ENCODE measurements around the gene ZNF835. TPM values are rescaled to one million over a fixed set of nuclear protein-coding genes. Genes with fewer than 3 reads are reported as not detected.

Gene ZNF835
- polyA plus RNA-seq, 5 donors: 2.5 to 5.1 (median 4.2) TPM

GRCh38 chr19:56664511-56664910, 7.0 kb downstream of the ZNF835 start:
- DNase-seq: no peak

GRCh38 chr19:56663931-56664500, 7.5 kb downstream of the ZNF835 start:
- DNase-seq: no peak

- DNase-seq: no peak
These were observed 10.3 kb downstream of the ZNF835 start for GRCh38 chr19:56661248-56661647.

- DNase-seq: no peak
These were observed 11.0 kb downstream of the ZNF835 start for GRCh38 chr19:56660381-56661107.

- no peak for DNase-seq
These were observed 17.4 kb downstream of the ZNF835 start for GRCh38 chr19:56654151-56654550.

- no peak for DNase-seq
These were observed 28.0 kb downstream of the ZNF835 start for GRCh38 chr19:56643460-56643955.

- no peak for DNase-seq
These were observed 28.7 kb downstream of the ZNF835 start, which contains the start of gene SMIM17 for GRCh38 chr19:56642711-56643459. SMIM17 (plus strand) TSS chr19:56643159; CDS start chr19:56645668, 2,509 bp downstream.

GRCh38 chr19:56639217-56639616, 32.3 kb downstream of the ZNF835 start:
- no peak for DNase-seq

- peak; percentile 76 to 79 for DNase-seq
These were observed 33.5 kb downstream of the ZNF835 start for GRCh38 chr19:56637976-56638555.

- no peak for DNase-seq
These were observed 38.5 kb downstream of the ZNF835 start for GRCh38 chr19:56633021-56633420.

- no peak for DNase-seq
These were observed 45.8 kb downstream of the ZNF835 start for GRCh38 chr19:56625708-56626107.

GRCh38 chr19:56623006-56623405, 48.6 kb downstream of the ZNF835 start:
- DNase-seq: no peak

GRCh38 chr19:56622374-56622773, 49.2 kb downstream of the ZNF835 start:
- DNase-seq: no peak

- no peak for DNase-seq
These were observed 52.4 kb downstream of the ZNF835 start for GRCh38 chr19:56619121-56619520.

GRCh38 chr19:56617531-56617930, 54.0 kb downstream of the ZNF835 start:
- DNase-seq: no peak

- DNase-seq: no peak
These were observed 57.9 kb downstream of the ZNF835 start for GRCh38 chr19:56613639-56614038.

- no peak for DNase-seq
These were observed 58.8 kb downstream of the ZNF835 start for GRCh38 chr19:56612737-56613136.

Other genes starting within 250 kb of the ZNF835 start
- 10 to 100 TPM; 10.9 to 21.3 (median 18.7) TPM for gene ZNF667, start 194.4 kb downstream of the ZNF835 start, polyA plus RNA-seq (ENCODE audit: insufficient read depth in 1 of 5, insufficient read length in 5 of 5, low replicate concordance in 1 of 5)
- 10 to 100 TPM; 16.2 to 48.0 (median 39.0) TPM for gene ZNF471, start 163.9 kb downstream of the ZNF835 start, polyA plus RNA-seq (ENCODE audit: insufficient read depth in 1 of 5, insufficient read length in 5 of 5, low replicate concordance in 1 of 5)
- gene ZFP28, start 132.8 kb downstream of the ZNF835 start, polyA plus RNA-seq (ENCODE audit: insufficient read depth in 1 of 5, insufficient read length in 5 of 5, low replicate concordance in 1 of 5): 10 to 100 TPM in 4 of 5 donors, 1 to 10 TPM in 1; 9.7 to 17.6 (median 15.3) TPM
- 1 to 10 TPM; 7.9 to 9.0 (median 8.1) TPM for gene ZNF470, start 104.3 kb downstream of the ZNF835 start, polyA plus RNA-seq (ENCODE audit: insufficient read depth in 1 of 5, insufficient read length in 5 of 5, low replicate concordance in 1 of 5)
- 1 to 10 TPM; 6.6 to 8.7 (median 8.3) TPM for gene ZNF71, start 76.5 kb downstream of the ZNF835 start, polyA plus RNA-seq (ENCODE audit: insufficient read depth in 1 of 5, insufficient read length in 5 of 5, low replicate concordance in 1 of 5)
- 1 to 10 TPM; 1.8 to 4.8 (median 3.1) TPM for gene SMIM17, start 28.6 kb downstream of the ZNF835 start, polyA plus RNA-seq (ENCODE audit: insufficient read depth in 1 of 5, insufficient read length in 5 of 5, low replicate concordance in 1 of 5)
- 10 to 100 TPM; 21.4 to 41.3 (median 24.9) TPM for gene PEG3, start 169.0 kb upstream of the ZNF835 start, polyA plus RNA-seq (ENCODE audit: insufficient read depth in 1 of 5, insufficient read length in 5 of 5, low replicate concordance in 1 of 5)
- 1 to 10 TPM in 4 of 5 donors, under 1 TPM in 1; 1.00 to 2.2 (median 1.6) TPM for gene ZIM2, start 169.0 kb upstream of the ZNF835 start, polyA plus RNA-seq (ENCODE audit: insufficient read depth in 1 of 5, insufficient read length in 5 of 5, low replicate concordance in 1 of 5)

Data from right lung (tissue), 5 donors.